GM12872 (cell line): ENCODE data around the gene TBATA.

ENCODE experiments used
- TF ChIP-seq, protein P1 (sequence below): IDR thresholded peaks from 3 replicates; pipeline ENCODE4 v1.5.1; 2011; ENCODE audit warnings: low read depth, mild to moderate bottlenecking, low read length, moderate library complexity; ENCODE audit not compliant: insufficient read depth

Gene TBATA

DNA sequence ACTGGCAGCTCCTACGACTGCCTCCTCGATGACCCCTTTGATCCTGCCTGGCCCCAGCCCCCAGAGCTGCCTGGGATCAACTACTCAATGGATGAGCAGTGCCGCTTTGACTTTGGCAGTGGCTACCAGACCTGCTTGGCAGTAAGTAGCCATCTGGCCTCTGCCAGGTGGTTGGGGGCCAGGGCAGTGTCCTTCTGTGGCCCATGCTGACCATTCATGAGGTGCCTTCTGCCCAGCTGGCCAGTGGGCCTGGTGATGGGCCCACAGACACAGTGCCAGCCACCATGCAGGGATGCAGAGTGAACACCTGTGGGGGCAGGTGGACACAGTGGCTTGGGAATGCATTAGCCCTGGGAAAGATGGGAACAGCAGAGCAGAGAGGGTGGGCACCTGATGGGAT, 50.0 kb downstream of the TBATA start:
- TF ChIP-seq, protein P1, sequence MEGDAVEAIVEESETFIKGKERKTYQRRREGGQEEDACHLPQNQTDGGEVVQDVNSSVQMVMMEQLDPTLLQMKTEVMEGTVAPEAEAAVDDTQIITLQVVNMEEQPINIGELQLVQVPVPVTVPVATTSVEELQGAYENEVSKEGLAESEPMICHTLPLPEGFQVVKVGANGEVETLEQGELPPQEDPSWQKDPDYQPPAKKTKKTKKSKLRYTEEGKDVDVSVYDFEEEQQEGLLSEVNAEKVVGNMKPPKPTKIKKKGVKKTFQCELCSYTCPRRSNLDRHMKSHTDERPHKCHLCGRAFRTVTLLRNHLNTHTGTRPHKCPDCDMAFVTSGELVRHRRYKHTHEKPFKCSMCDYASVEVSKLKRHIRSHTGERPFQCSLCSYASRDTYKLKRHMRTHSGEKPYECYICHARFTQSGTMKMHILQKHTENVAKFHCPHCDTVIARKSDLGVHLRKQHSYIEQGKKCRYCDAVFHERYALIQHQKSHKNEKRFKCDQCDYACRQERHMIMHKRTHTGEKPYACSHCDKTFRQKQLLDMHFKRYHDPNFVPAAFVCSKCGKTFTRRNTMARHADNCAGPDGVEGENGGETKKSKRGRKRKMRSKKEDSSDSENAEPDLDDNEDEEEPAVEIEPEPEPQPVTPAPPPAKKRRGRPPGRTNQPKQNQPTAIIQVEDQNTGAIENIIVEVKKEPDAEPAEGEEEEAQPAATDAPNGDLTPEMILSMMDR, result no peak

DNA sequence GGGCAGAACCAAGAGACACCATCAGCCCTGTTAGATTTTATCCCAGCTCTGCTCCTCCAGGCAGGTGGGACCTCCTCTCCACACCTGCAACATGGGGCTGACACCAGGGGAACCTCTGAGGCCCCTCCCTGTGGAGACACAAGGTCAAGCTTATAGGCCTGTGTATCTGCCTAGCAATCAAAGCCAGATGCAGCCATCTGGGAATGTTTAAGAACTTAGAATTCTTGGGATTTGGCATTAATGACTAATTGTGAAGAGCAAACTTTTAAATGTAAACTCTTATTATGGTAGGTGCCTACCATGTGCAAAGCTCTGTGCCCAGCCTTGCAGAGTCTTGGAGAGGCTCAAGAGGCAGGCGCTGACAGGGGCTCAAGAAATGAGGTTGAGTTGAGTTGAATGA, 52.1 kb downstream of the TBATA start:
- TF ChIP-seq, protein P1, result no peak

DNA sequence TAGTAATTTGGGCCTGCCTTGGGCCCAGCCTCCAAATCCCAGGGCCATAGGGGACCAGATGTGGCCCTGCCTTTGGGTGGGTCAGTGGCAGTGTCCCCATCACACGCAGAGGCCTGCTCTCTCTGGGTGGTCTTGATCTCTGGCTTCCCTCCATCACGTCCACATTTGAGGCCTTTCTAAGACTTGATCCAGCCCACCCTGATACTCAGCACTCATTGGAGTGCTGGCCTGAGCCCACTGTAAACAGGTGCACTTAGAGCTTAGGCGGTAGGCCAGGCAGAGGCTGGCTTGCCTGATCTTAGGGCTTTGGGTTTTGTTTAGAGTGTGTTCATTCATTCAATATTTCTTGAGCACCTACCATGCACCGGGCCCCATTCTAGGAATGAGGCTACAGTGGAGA, 52.6 kb downstream of the TBATA start:
- TF ChIP-seq, protein P1, result no peak

DNA sequence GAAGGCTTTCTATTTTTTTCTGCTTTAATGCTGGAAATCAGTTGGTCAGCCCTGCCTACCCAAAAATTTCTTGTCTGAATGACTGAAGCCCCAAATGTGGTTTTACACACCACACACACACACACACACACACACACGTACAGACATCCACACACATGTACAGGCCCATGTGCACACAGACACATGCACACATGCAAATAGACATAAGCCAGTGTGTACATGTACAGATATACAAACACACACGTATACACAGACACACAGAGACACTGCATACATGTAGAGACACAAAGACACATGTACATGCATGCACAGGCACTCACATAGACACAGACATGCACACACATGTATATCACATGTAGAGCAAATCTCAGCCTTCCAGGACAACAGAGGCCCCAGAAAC, 54.2 kb downstream of the TBATA start:
- TF ChIP-seq, protein P1, result no peak

DNA sequence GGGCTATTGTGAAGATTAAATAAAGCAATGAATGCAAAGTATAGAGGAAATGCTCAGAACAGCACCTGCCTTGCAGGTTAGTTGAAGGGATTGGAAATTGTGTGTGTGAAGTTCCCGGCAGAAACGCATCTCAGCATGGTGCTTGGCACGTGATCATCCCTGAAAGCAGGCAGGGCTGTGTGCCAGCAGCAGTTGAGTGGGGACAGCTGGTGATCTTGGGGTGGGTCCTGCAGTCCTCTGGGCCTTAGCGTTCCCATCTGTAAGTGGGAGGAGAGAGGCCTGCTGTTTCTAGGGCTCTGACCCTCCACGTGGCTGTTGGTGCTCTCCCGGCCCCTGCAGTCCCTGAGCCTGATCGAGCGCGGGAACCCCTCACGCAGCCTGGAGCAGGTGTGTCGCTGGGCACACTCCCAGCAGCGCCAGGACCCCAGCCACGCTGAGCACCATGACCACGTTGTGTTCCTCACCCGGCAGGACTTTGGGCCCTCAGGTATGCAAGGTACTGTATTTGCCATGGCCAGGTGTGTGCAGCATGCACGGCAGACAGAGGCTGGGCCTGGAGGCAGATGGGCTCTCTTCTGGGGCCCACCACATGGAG, 55.3 kb downstream of the TBATA start:
- TF ChIP-seq, protein P1, result no peak

DNA sequence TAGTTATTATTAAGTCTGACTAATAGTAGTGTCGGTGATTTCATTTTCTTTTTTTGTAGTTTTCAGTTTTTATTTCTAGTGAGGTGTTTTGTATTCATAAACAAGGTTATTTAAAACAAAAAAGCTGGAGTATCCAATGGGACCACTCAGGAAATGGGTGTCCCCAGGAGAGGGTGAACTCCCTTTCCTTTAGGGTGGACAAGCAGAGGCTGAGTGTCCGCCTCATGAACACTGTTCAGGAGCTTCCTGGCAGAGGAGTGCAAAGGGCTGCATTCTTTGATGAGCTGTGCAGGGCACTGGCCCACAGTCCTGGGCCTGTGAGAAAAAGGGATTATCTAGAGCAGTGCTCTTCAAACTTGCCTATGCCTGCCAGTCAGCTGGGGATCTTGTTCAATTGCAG, 56.8 kb downstream of the TBATA start:
- TF ChIP-seq, protein P1, result no peak

DNA sequence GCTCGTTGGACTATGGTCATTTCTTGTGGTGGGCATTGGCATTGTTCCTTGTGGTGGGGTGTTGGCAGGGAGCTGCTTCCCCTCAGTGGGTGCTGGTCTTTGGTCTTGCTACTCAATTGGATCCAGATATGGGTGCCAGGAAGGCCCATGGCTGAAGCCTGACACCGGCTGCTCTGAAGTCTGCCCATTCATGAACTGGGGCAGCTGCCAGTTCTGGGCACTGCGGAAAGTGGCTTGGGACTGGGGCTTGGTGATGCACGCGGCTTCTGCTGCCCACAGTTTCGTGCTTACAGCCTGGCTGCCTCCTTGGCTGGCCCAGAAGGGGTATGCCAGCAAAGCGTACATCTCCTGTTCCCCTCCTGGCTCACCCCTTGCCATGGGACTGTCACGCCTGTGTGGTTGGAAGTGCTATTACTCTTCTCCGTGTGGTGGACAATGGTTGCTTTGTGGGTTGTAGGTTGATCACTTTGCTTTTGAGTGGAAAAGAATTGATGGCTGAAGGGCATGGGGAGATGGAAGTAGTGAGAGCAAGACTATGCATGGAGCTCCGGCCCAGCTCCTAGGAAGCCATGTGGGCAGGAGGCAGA, 58.2 kb downstream of the TBATA start:
- TF ChIP-seq, protein P1, result no peak
